CD4-positive, alpha-beta T cell treated with Interleukin-2 at 100 ng/mL for 4 hours (primary cell): ENCODE results near the gene TGM6.

ENCODE experiments used
- DNase-seq: peaks from one replicate; pipeline ENCODE4 v3.0.0-alpha.2; 2020; ENCODE audit warnings: low spot score

Gene TGM6

DNA sequence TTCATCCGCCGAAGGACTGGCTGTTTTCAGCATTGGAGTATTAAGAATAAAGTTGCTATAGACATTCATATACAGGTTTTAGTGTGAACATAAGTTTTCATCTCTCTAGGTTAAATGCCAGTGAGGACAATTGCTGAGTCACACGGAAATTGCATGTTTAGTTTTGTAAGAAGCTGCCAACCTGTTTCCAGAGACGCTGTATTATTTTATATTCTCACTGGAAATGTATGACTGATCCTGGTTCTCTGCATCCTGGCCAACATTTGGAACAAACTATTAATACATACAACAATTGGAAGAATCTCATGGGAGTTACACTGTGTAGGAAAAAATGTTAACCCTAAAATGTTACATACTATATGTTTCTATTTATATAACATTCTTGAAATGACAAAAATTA lies 16.7 kb upstream of the TGM6 start:
- no peak for DNase-seq

DNA sequence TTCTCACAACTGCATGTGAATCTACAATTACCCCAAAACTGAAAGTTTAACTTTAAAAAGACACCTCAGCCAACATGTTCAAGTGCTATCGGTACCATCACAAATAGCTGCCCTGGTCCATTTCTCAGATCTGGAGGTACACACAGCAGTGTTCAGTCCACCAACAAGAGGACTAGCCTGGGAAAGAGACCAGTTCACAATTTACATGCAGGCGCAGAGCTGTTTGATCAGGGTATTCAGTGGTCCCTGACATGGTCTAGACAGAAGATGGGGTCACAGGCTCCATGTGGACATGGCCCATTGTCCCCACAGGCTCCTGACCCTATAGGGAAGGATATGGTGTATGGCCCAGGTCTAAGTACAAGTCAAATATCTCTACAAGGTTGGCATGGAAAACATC lies 15.6 kb upstream of the TGM6 start:
- DNase-seq = no peak

DNA sequence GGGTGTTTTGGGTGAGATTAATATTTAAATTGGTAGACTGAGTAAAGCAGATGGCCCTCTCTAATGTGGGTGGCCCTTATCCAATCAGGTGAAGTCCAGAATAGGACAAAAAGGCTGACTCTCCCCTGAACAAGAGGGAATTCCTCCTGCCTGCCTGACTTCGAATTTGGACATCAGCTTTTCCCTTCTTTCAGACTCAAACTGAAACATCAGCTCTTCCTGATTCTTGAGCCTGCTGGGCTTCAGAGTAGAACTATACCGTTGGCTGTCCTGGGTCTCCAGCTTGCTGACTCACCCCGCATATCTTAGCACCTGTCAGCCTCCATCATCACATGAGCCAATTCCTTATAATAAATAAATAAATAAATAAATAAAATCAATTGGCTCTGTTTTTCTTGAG lies 15.0 kb upstream of the TGM6 start:
- DNase-seq = no peak

DNA sequence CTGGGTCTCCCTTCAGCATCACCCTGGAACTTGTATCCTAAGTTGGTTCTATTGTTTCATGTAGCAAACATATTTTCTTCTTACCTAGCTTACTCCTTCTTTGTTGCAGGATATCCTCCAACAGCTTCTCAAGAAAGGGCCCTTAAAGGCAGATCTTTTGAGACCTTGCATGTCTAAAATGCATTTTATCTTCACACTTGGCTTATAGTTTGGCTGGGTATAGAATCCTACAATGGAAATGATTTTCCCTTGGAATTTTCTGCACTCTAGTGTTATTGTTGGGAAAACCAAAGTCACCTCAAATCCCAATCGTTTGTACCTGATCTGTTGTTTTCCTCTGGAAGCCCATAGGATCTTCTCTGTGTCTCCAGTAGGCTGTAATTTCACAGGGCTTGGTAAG lies 12.1 kb upstream of the TGM6 start:
- DNase-seq = no peak

DNA sequence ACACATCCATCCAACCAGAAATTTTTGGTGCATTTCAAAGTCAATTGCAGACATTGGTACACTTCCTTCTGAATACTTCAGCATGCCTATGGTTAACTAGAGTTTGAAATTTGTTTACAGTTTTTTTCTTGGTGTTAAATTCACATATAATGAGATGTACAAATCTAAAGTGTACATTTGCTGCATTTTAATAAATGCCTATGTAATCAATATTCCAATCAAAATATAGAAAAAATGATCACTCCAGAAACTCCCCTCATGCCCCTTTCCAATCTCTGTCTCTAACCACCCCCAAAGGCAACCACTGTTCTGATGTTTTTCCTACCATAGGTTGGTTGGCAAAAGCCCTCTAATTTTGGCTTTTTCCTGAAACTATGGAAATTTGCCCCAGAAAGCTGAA lies 7.6 kb upstream of the TGM6 start:
- DNase-seq = no peak

DNA sequence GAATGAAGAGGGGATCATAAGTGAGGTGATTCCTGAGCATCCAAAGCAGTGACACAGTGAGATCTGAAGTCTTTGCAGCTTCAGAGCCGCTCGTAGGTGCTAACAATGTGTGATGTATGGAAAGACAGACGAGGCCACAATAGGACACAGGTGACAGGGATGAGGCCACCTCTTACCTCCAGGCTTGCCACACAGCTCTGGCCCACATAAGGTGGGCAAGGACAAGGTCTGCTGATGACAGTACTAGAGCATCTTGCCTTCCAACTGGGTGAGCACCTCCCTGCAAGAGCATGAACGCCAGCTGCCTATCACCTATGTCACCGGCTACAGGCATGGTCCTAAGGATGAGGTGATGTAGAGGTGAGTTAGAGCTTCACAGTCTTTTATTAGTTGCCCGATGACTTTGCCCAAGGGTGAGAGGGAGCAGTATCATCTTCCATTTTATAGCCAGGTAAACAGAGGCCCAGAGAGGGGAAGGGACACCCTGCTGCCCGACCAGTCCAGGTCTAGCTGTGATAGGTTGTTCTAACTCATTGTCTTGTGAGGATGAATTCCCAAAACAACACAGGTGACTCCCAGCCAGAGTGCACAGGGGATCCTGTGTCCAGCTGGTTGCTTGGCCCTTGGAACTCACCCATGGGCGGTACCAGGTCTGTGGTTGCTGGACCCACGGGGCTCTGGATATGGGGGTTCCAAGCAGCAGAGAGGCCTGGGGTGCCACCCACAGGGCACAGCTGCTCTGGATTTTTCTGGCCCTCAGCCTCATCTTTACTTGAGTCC lies 6.2 kb upstream of the TGM6 start:
- DNase-seq = no peak

DNA sequence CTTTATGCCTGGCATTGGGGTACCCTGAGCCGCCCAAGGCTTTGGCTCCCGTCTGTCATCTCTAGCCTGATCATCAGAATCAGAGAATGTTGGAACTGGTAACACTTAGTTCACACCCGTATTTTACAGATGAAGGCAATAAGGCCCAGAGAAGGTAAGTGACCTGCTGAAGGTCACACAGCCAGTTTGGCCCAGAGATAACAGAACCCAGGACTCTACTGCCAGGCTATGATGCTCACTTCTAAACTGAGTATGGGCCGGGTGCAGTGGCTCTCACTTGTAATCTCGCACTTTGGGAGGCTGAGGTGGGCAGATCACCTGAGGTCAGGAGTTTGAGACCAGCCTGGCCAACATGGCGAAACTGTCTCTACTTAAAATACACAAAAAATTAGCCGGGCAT lies 1.8 kb upstream of the TGM6 start:
- no peak for DNase-seq

DNA sequence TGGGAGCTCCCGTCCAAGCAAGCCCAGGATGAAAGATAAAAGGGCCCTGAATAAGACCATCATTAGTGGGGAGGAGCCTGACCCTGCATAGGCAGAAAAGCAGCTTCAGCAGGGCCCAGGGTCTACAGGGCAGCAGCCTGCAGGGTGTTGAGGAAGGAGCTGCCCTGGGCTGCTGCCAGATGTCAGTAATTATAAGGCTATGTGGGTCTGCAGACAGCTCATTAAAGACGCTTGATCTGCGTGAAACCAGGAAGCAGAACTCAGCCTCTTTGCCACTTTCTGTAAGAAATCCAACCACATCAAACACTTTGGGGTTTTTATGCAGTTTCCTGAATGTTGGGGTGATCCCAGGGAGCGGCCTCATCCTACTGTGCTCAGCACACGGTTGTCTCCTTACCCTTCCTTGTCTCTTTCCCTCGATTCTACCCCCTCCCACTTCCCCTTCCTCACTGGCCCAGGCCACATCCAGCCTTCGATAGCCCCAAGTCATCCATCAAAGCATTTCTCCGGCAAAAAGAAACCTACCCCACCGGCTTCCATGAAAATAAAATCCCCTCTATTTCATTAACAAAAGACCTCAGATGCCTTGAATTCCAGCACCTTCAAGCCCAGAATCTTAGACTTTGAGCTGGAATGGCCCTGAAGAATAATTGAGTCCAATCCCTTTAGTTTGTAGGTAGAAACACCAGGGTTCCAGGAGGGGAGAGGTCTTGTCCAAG lies 1.0 kb upstream of the TGM6 start:
- DNase-seq = peak; percentile 20

DNA sequence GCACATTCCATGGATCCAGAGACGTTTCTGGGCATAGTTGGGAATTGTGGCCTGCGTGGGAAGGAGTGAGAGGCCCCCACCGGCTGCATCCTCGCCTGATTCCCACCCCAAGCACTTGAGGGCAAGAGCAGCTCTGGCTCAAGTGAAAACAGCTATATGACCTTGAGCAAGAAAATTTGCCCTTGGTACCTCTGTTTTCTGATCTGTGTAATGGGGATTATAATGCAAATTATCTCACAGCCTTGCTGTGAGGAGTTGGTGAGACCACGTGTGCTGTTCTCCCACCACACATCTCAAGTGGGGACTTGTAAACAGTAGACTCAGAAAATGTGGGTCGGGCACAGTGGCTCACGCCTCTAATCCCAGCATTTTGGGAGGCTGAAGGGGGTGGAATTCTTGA lies 602 bp downstream of the TGM6 start:
- DNase-seq = no peak

DNA sequence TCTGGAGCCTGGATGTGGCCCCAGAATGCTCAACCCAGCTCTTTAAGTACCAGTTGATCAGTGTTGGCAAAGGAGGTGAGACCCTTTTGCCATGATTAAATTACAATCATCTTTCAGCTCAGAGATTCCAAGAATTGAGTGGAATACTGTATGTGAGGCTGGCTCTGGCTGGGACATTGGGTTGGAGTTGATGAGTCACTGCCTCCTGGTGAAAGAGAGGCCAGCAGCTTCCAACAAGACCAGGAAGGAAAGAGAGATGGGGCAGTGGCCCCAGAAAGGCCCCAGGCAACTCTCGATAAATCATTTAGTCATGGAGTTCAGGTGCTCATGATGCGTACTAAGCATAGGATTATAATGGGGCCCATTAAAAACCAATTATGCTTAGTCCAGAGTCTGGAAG lies 2.1 kb downstream of the TGM6 start:
- DNase-seq = no peak

DNA sequence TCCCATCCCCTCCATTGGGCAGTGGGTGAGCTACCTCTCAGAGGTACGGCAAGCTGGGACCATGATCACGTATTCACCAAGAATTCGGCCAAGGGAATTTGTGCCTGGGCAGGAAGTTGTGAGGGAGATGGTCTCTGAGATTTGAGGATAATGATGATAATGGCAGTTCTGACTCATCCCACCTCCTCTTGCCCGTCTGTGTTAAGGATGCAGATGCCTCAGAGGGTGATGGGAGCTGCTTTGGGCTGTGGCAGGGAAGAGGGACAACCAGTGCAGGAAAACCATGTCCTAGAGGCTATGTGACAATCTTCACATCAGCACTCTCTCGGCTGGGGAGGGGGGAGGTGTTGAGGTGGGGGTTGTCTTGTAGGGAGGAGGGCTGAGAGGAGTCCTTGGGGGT lies 4.3 kb downstream of the TGM6 start:
- DNase-seq = no peak

DNA sequence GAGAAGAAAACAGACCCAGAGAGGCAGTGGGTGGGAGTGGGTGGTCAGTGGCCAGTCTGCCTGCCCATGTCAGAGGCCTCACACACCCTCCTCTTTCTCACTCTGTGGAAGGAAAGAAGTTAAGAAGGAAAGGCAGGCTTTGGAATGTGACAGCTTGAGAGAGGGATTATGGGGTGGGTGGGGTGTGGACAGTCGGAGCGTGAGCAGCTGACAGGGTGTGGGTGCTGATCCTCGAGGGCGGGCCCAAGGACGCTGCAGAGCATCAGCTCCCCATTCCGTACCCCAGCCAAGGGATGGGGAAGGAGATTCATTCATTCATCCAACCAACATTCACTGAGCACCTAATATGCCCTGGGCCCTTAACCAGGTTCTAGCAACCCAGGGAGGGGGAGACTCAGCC lies 4.8 kb downstream of the TGM6 start:
- no peak for DNase-seq

DNA sequence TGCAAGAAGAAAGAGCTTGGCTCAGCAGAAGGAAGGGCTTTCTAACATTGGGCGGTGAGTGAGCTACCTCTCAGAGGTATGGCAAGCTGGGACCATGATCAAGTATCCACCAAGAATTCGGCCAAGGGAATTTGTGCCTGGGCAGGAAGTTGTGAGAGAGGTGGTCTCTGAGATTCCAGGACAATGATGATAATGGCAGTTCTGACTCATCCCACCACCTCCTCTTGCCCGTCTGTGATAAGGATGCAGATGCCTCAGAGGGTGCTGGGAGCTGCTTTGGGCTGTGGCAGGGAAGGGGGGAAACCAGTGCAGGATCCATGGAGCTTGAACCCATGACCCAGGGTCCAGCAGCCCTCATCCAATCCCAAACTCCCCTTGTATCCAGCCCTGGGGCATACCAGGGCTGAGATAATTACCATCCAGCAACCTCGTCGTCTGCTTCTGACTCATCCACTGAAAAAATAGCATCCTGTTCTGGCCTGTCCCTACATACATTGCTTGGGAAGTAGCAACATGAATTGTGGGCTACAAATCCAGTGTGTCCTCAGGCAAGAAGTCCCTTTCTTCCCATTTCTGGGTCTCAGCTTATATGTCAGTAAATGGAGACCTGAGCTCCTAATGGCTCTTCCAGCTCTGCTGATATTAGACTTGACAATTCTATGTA lies 5.9 kb downstream of the TGM6 start:
- DNase-seq = no peak

DNA sequence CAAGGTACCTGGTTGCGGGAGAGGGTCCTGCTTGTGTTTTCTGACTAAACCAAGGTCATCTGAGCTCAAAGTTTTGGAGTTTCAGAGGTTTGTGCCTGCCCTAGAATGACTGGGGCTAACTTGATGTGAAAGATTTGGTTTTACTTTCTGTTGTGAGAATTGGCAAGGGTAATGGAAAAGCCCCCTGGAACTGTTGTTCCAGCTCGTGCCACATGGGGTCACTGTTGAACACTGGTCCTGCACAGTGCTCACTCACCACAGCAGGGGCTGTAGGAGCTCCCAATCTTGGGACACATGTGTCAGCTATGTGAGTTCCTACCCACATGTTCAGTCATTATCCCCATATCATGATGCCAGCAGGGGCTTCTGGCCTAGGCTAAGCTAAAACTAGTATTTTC lies 6.5 kb downstream of the TGM6 start:
- DNase-seq = no peak

DNA sequence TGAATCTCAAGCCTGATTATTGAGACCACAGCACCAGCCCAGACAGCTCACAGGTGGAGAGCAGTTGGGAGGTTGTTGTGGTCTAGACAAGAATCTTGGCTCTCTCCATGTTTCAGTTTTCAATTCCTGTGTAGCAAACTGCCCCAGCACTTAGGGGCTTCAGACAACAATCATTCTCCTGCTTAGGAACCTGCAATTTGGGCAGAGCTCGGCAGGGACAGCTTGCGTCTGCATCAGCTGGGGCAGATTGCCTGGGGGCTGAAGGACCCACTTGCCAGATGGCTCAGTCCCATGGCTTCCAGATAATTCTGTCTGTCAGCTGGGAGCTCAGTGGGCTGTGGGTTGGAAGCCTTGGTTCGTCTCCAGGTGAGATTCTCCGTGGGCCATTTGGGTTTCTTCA lies 6.9 kb downstream of the TGM6 start:
- DNase-seq = no peak

DNA sequence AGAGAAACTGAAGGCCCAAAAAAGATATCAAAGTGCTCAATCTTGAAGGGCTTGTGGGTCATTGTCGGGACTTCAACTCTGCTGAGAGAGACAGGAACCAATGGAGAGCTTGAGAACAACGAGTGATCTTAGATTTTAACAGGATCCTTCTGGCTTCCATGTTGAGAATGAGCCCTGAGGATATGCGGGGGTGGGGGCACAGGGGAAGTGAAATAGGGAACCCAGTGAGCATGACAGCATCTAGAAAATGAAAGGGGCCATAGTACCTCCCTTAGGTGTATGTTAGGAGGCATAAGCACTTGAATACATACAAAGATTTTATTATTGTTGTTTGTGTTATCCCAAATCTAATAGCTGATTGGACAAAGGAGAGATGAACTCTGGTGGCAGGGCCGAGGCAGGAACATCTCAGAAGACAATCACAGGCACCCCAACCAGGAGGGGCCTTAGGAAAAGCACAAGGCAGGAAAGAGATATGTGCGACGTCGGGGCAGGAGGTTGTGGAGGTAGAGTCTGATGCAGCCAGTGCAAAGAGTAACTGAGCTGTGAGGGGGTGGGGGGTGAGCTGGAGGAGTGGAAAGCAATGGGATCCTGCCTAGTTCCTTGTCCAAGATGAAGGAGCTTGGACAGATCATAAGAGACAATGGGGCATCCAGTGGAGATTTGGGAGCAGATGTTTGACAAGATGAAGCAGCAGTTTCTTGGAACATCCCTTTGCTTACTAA lies 10.4 kb downstream of the TGM6 start:
- no peak for DNase-seq

DNA sequence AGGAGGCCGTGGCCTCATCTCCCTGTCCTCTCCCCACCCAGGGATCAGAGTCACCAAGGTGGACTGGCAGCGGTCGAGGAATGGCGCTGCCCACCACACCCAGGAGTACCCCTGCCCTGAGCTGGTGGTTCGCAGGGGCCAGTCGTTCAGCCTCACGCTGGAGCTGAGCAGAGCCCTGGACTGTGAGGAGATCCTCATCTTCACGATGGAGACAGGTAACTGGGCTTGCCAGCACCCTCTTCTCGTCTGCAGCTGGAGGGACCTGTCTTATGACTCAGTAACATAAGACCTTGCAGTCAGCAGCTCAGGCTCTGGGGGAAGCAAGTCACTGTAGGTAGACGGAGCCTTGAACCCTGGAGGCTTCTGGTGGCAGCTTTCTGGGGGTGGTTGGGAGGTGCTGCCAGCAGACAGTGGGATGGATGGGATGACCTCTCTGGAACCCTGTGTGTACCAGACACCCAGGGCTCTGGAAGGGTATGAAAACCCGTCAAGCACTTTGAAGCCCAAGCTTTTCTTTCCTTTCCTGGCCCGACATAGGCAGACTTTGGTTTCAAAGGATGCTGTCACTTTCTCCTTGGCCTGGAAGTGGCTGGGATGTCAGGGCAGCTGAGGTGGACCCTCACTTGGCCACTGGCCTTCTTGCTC lies 13.8 kb downstream of the TGM6 start:
- no peak for DNase-seq

DNA sequence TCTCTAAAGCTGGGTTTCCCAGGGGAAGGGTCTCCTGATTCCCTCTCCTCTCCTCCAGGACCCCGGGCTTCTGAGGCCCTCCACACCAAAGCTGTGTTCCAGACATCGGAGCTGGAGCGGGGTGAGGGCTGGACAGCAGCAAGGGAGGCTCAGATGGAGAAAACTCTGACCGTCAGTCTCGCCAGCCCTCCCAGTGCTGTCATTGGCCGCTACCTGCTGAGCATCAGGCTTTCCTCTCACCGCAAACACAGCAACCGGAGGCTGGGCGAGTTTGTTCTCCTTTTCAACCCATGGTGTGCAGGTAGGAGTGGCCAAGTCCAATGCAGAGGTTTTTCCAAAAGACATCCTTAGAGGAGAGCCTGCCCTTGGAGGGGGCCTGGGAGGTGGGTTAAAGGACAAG lies 14.4 kb downstream of the TGM6 start:
- no peak for DNase-seq

DNA sequence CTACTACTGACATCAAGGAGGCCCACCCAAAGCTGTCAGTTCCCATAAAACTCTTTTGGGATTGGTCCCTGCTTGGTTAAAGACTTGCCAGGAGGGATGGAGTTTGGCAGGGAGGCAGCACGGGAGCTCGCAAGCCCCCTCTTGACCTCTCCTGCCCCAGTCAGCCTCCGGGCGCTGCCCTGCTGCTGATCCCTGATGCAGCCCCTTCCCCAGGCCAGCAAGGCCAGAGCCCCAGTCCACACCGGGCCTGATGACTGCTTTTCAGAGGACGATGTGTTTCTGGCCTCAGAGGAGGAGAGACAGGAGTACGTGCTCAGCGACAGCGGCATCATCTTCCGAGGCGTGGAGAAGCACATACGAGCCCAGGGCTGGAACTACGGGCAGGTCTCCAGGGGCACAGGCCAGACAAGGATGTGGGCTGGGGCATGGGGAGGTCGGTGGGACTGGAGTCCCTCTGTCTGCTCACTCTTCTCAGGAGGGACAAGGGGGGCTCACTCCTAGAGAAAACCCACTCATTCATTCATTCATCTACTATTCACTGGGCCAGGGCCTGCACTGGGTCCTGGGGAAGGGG lies 15.6 kb downstream of the TGM6 start:
- DNase-seq = no peak

DNA sequence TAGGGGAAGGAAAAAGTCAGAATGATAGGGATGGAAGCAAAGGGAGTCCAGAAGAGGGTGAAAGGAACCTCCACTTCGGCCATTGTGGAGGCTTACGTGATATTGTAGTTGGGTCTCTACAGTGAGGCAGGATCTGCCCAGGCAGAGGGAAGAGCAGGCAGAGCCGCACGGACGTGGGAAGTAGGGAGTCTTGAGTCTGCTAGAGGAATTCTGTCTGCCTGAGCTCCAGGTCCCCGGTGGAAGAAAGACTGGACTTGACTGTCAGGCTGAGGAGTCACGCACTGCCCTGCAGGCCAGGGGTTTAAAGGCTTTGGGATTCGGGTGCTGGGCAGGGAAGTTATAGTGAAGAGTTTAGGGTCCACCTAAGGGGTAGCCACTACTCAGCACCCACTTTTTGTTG lies 16.4 kb downstream of the TGM6 start:
- no peak for DNase-seq

DNA sequence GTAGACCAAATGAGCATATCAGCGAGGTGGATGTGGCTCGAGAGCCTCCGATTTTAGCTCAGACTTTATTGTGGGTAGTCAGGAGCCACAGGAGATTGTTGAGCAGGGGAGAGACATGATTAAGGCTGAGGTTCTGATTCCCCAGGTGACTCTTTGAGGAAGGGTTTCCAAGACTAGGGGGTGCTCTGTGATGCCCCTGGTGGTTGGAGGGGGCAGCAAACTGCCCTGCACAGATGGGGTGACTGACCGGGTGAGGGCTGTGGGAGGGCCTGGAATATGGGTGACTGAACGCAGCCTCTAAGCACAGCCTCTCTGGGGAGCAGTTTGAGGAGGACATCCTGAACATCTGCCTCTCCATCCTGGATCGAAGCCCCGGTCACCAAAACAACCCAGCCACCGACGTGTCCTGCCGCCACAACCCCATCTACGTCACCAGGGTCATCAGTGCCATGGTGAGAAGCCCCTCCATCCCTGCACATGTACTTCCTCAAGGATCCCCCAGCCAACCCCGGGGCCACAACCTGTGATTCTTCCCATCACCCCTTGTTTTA lies 17.0 kb downstream of the TGM6 start:
- DNase-seq = no peak

DNA sequence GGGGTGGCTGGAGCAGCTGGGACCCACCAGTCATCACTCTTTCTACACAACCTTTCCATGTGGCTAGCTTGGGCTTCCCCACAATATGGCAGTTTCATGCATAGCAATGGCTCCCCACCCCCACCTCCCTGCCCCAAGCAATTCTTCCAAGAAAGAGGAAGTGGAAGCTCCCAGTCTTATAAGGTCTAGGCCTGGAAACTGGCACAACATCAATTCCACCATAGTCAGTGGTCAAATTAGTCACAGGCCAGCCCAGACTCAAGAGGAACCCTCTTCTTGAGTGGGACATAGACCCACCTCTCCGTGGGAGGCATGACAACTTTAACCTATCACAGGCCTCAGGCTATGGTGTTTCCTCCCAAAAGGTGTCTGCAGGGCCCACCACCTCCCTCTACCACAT lies 17.7 kb downstream of the TGM6 start:
- DNase-seq = no peak
